ENCODE results near the gene THSD4. TPM values are rescaled to one million over a fixed set of nuclear protein-coding genes. Genes with fewer than 3 reads are reported as not detected.

THSD4 gene
- total RNA-seq, 1 experiment from 2014 or later = 29.3 TPM

DNA sequence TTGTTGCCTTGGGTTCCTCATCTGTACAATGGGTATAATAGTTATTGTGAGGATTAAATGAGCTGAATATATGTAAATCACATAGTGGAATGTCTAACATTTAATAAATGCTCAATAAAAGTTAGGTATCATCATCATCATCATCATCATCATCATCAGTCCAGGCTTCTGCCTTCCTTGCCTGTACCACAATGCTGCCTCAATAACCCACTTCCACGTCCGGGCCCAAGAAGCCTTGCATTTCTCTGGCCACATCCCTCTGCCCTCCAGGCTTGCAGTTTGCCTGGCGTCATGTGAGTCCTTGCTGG is 137.4 kb downstream of the THSD4 start:
- H3K9me2 ChIP-seq (ENCODE audit: insufficient read depth) = no peaks in the 10 kb centered on the region
- H3K27ac ChIP-seq = peak overlapping the region; percentile 90
- no peaks in the 10 kb centered on the region for H3K9me3 ChIP-seq (ENCODE audit: insufficient read depth, low read depth)
- TF ChIP-seq EZH2 (IDR thresholded peaks at IDR 0.05; ENCODE audit: low read depth) = no peak
- TF ChIP-seq, protein P1, sequence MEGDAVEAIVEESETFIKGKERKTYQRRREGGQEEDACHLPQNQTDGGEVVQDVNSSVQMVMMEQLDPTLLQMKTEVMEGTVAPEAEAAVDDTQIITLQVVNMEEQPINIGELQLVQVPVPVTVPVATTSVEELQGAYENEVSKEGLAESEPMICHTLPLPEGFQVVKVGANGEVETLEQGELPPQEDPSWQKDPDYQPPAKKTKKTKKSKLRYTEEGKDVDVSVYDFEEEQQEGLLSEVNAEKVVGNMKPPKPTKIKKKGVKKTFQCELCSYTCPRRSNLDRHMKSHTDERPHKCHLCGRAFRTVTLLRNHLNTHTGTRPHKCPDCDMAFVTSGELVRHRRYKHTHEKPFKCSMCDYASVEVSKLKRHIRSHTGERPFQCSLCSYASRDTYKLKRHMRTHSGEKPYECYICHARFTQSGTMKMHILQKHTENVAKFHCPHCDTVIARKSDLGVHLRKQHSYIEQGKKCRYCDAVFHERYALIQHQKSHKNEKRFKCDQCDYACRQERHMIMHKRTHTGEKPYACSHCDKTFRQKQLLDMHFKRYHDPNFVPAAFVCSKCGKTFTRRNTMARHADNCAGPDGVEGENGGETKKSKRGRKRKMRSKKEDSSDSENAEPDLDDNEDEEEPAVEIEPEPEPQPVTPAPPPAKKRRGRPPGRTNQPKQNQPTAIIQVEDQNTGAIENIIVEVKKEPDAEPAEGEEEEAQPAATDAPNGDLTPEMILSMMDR (conservative IDR thresholded peaks at IDR 0.05) = no peak
- no peaks in the 10 kb centered on the region for H3K27me3 ChIP-seq (ENCODE audit: insufficient read depth, low read depth)
- H2AFZ ChIP-seq = no peak overlapping the region
- peaks cover 4% of the 10 kb centered on the region; the same call in 1 of the 2 replicates for H3K36me3 ChIP-seq (ENCODE audit: low read depth)
- no peak for DNase-seq
- intact Hi-C loops (cut with micrococcal nuclease; ENCODE audit: unreplicated experiment) = loop anchor here (1.0 to 2.0 kb wide), 4 partner anchors 27 to 136 kb away; no protein-coding TSS in a partner anchor
- CTCF ChIA-PET = no interaction called here
- TSS peak; percentile 54 for BruUV-seq (replicated peaks)
- POLR2A ChIA-PET (ENCODE audit: unreplicated experiment) = no interaction called here
- no peak overlapping the region for H3K4me3 ChIP-seq
- H3K79me2 ChIP-seq (ENCODE audit: low read depth) = 0 out of 2 replicates have a peak, but pooled peaks cover 6% of the 10 kb centered on the region
- peak overlapping the region; percentile 61 for H3K4me2 ChIP-seq
- H4K20me1 ChIP-seq (ENCODE audit: insufficient read depth) = no peaks in the 10 kb centered on the region
- H3F3A ChIP-seq (ENCODE audit: insufficient read depth, low read depth) = peaks cover 33% of the 10 kb centered on the region
- H3K4me1 ChIP-seq (replicated peaks; ENCODE audit: insufficient read depth) = peaks cover 37% of the 10 kb centered on the region

DNA sequence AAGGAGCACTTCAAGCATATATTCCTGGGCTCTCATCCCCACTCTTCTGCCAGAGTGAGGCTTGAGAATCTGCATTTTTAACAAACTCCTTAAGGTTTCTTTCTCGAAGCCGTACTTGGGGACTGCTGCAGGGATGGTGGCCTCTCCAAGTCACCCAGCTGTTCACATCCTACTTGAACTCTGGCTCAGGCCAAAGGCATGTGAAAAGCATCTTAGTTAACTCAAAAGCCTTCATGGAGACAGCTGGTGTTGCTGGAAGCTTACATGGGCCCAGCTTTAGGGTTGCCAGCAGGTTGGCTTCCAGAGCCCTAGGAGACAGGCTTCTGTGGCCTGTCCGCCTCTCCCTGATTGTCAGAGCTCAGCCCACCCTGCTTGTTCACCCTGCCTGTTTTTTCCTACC is 139.2 kb downstream of the THSD4 start:
- no peaks in the 10 kb centered on the region for H3K27me3 ChIP-seq (ENCODE audit: insufficient read depth, low read depth)
- POLR2A ChIA-PET (ENCODE audit: unreplicated experiment) = no interaction called here
- no TSS peak for BruUV-seq (replicated peaks)
- H3K4me3 ChIP-seq = no peak overlapping the region
- CTCF ChIA-PET = no interaction called here
- H3K4me2 ChIP-seq = no peak overlapping the region
- H3K36me3 ChIP-seq (ENCODE audit: low read depth) = peaks cover 4% of the 10 kb centered on the region; the same call in 1 of the 2 replicates
- TF ChIP-seq EZH2 (IDR thresholded peaks at IDR 0.05; ENCODE audit: low read depth) = no peak
- TF ChIP-seq, protein P1 (conservative IDR thresholded peaks at IDR 0.05) = no peak
- no peaks in the 10 kb centered on the region for H3K9me3 ChIP-seq (ENCODE audit: insufficient read depth, low read depth)
- H3K4me1 ChIP-seq (replicated peaks; ENCODE audit: insufficient read depth) = peaks cover 35% of the 10 kb centered on the region
- H4K20me1 ChIP-seq (ENCODE audit: insufficient read depth) = no peaks in the 10 kb centered on the region
- H3K27ac ChIP-seq = no peak overlapping the region
- peaks cover 33% of the 10 kb centered on the region for H3F3A ChIP-seq (ENCODE audit: insufficient read depth, low read depth)
- H2AFZ ChIP-seq = no peak overlapping the region
- H3K9me2 ChIP-seq (ENCODE audit: insufficient read depth) = no peaks in the 10 kb centered on the region
- DNase-seq = no peak
- 0 out of 2 replicates have a peak, but pooled peaks cover 6% of the 10 kb centered on the region for H3K79me2 ChIP-seq (ENCODE audit: low read depth)
- intact Hi-C loops (cut with micrococcal nuclease; ENCODE audit: unreplicated experiment) = no loop called here

DNA sequence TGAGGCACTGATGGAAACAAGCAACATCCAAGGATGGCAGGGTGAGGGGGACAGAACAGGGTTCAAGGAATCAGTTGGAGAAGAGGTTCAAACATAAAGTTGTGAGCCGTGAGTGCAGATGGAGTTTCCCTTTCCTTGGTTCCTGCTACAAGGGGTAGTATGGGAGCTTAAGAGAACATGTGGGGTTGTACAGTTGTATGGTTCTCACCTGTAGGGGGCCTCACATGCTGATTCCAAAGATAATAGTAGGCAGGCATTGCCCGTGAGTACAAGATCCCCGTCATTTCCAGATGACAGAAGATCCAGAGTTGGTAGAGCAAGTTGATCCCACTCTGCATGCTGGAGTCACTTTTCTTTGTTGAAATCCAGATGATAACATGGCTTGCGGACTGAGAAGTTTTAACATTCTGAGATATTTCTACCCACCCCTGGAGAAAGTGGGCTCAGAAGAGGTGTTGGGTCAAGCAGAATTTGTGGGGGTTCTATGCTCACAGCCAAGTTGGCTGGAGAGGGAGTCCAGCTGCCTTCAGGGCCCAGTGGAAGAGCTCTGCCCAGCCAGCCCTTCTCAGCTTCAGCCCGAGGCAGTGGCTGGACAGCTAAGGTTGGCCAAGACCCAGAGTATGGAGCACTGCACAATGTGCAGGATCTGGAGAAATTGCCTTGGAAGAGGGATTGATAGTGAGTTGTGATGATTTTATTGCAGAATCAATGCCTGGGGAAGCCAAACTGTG is 141.8 kb downstream of the THSD4 start:
- ChIA-PET CTCF (no interaction called here), POLR2A (ENCODE audit: unreplicated experiment) (no interaction called here)
- Histone ChIP-seq H3K4me2 (no peak overlapping the region), H3K27me3 (ENCODE audit: insufficient read depth, low read depth) (no peaks in the 10 kb centered on the region), H3K4me1 (replicated peaks; ENCODE audit: insufficient read depth) (peaks cover 10% of the 10 kb centered on the region), H2AFZ (no peak overlapping the region), H3K79me2 (ENCODE audit: low read depth) (0 out of 2 replicates have a peak, but pooled peaks cover 6% of the 10 kb centered on the region), H3K4me3 (no peak overlapping the region), H3K36me3 (ENCODE audit: low read depth) (peaks cover 4% of the 10 kb centered on the region; the same call in 1 of the 2 replicates), H3K9me3 (ENCODE audit: insufficient read depth, low read depth) (no peaks in the 10 kb centered on the region), H3K27ac (no peak overlapping the region), H3F3A (ENCODE audit: insufficient read depth, low read depth) (peaks cover 10% of the 10 kb centered on the region; the same call in 1 of the 2 replicates), H3K9me2 (ENCODE audit: insufficient read depth) (no peaks in the 10 kb centered on the region), H4K20me1 (ENCODE audit: insufficient read depth) (no peaks in the 10 kb centered on the region)
- no peak for DNase-seq
- TF ChIP-seq, protein P1 (conservative IDR thresholded peaks at IDR 0.05) = no peak
- no peak for TF ChIP-seq EZH2 (IDR thresholded peaks at IDR 0.05; ENCODE audit: low read depth)
- intact Hi-C loops (cut with micrococcal nuclease; ENCODE audit: unreplicated experiment) = no loop called here
- BruUV-seq (replicated peaks) = no TSS peak
